Hindlimb muscle (tissue), 1 donor: Measurements from ENCODE around the gene GRHL1. TPM values are rescaled to one million over a fixed set of nuclear protein-coding genes. Genes with fewer than 3 reads are reported as not detected.

Source experiments
- DNase-seq: peaks from one replicate; pipeline ENCODE4 v3.0.0-alpha.2; 2013
- polyA plus RNA-seq: library from polyadenylated mRNA; unstranded; fragments of 120-200 nt; gene quantifications from one replicate; pipeline ENCODE4 v1.2.1, GENCODE V29; 2013; ENCODE audit not compliant: insufficient read length

GRHL1 gene
- polyA plus RNA-seq, 1 donor = 1.9 TPM

GRCh38 chr2:10043256-10043905 is 91.9 kb downstream of the GRHL1 start, which contains the start of gene KLF11:
TSS of gene KLF11 (plus strand) at chr2:10043550. CDS start at chr2:10043717, 167 bp downstream.
- DNase-seq = peak; percentile 90

- peak; percentile 97 for DNase-seq
These were observed 92.6 kb downstream of the GRHL1 start for GRCh38 chr2:10043906-10044601.

GRCh38 chr2:10045561-10046355 is 94.3 kb downstream of the GRHL1 start:
- DNase-seq = no peak

GRCh38 chr2:10046931-10047330 is 95.4 kb downstream of the GRHL1 start:
- DNase-seq = no peak

GRCh38 chr2:10047616-10048500 is 96.4 kb downstream of the GRHL1 start:
- DNase-seq = no peak

GRCh38 chr2:10048501-10049171 is 97.1 kb downstream of the GRHL1 start:
- no peak for DNase-seq

Other genes starting within 250 kb of the GRHL1 start
- 11.4 TPM for gene TAF1B, start 108.2 kb upstream of the GRHL1 start, polyA plus RNA-seq
- gene KLF11, start 91.9 kb downstream of the GRHL1 start, polyA plus RNA-seq = 23.7 TPM
- gene CYS1, start 128.7 kb downstream of the GRHL1 start, polyA plus RNA-seq = 14.0 TPM
- gene RRM2, start 171.0 kb downstream of the GRHL1 start, polyA plus RNA-seq = 31.8 TPM